CD4-positive, alpha-beta T cell (primary cell): Measurements from ENCODE around the gene MRPL51. TPM values are rescaled to one million over a fixed set of nuclear protein-coding genes. Genes with fewer than 3 reads are reported as not detected.

ENCODE experiments used
- ATAC-seq: fragments of 200-7000 bp; cut with Tn5 transposase; one replicate; pipeline ENCODE4 v1.10.0; 2022; ENCODE audit warnings: mild to moderate bottlenecking; ENCODE audit not compliant: poor library complexity
- CTCF ChIA-PET: fragments of 350-600 bp; sonication (Branson Sonifier 250); formaldehyde crosslinking; loops from one replicate; lab custom pipeline; 2021; ENCODE audit warnings: antibody characterized with exemption, inconsistent platforms; lab: Charles Lee
- POLR2A ChIA-PET: fragments of 350-600 bp; sonication (Branson Sonifier 250); formaldehyde crosslinking; loops from one replicate; lab custom pipeline; 2021; ENCODE audit warnings: antibody characterized with exemption, inconsistent platforms; lab: Charles Lee
- DNase-seq, 14 experiments: peaks; one replicate each; pipeline ENCODE4 v3.0.0-alpha.2; 2013 to 2020; ENCODE audit warnings: mixed read lengths in 2 of 14
- H3K27ac ChIP-seq, 2 donors: one replicate each; pipeline versions ENCODE4 v1.5.1 to v1.7.0; 2013; ENCODE audit warnings: low read length in 2 of 2, low read depth in 1 of 2, mild to moderate bottlenecking in 1 of 2
- H3K27me3 ChIP-seq, 2 experiments: 1 replicate in 1 of 2; 2 replicates in 1 of 2; pipeline versions ENCODE4 v1.6.1 to v1.7.0; 2013; ENCODE audit warnings: low read length in 2 of 2, control low read depth in 1 of 2, mild to moderate bottlenecking in 1 of 2, moderate library complexity in 1 of 2; ENCODE audit not compliant: insufficient read depth in 2 of 2, control insufficient read depth in 1 of 2
- H3K36me3 ChIP-seq: one replicate; pipeline ENCODE4 v1.6.1; 2013; ENCODE audit warnings: low read length, control low read depth; ENCODE audit not compliant: insufficient read depth
- H3K4me1 ChIP-seq: one replicate; pipeline ENCODE4 v1.6.1; 2013; ENCODE audit warnings: low read length, control low read depth; ENCODE audit not compliant: insufficient read depth
- H3K4me3 ChIP-seq: one replicate; pipeline ENCODE4 v1.5.1; 2013; ENCODE audit warnings: mild to moderate bottlenecking, low read length, moderate library complexity
- H3K9me3 ChIP-seq, 2 experiments: 1 replicate in 1 of 2; 2 replicates in 1 of 2; pipeline versions ENCODE4 v1.6.1 to v1.7.0; 2013; ENCODE audit warnings: low read length in 2 of 2, mild to moderate bottlenecking in 2 of 2, control low read depth in 1 of 2, moderate library complexity in 1 of 2; ENCODE audit not compliant: control insufficient read depth in 1 of 2, insufficient read depth in 1 of 2
- H3K27ac Mint-ChIP-seq: one replicate; pipeline ENCODE4 v1.8.0; 2020; ENCODE audit warnings: mixed read lengths
- H3K27me3 Mint-ChIP-seq: one replicate; pipeline ENCODE4 v1.8.0; 2021; ENCODE audit warnings: mixed read lengths
- H3K36me3 Mint-ChIP-seq: one replicate; pipeline ENCODE4 v1.8.0; 2021; ENCODE audit warnings: low read depth, mixed read lengths
- H3K4me1 Mint-ChIP-seq: one replicate; pipeline ENCODE4 v1.8.0; 2021; ENCODE audit warnings: low read depth, mixed read lengths
- H3K4me3 Mint-ChIP-seq: one replicate; pipeline ENCODE4 v1.8.0; 2020; ENCODE audit warnings: mild to moderate bottlenecking, mixed read lengths
- H3K9me3 Mint-ChIP-seq: one replicate; pipeline ENCODE4 v1.8.0; 2020; ENCODE audit warnings: mixed read lengths
- intact Hi-C, 2 experiments: fragments of 100-400 bp; cut with DNase I in 1 of 2; cut with micrococcal nuclease in 1 of 2; formaldehyde crosslinking; loops; one replicate each; pipeline versions ENCODE4 v1.15.1 to v1.9.0; 2023 to 2025; cut with DNase I, micrococcal nuclease
- total RNA-seq, 174 experiments: library from RNA in 2 of 174; stranded (reverse) in 2 of 174; gene quantifications; one replicate each; pipeline ENCODE4 v1.2.3 and lab custom pipeline; 2021 to 2026
- TF ChIP-seq, protein P1 (sequence below): fragments of 200-600 bp; IDR thresholded peaks from one replicate; pipeline ENCODE4 v1.8.0; 2022; ENCODE audit warnings: antibody characterized with exemption, mild to moderate bottlenecking

Gene MRPL51
- total RNA-seq, 2 experiments from 2014 or later = 15.1 to 16.7 TPM

DNA sequence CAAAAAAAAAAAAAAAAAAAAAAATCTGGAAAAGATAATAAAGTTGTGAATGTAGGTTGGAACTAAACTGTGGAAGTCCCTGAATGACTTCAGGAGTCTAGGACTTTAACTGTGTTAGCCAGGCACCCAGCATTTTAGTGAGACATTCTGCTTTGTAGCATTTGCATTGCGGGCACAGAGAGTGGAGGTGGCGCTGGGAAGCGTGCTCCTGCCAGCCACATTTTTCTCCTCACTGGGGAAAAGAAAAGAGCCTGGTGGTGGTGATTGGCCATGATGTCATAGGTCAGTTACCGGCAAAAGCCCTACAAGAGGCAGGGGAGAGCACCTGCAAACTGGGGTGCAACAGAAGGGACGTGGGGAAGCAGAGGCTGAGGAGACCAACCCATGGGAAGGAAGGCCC is 31.6 kb upstream of the MRPL51 start:
- peaks cover 94% of the 10 kb centered on the region for H3K36me3 Mint-ChIP-seq
- Histone ChIP-seq H3K36me3 (peaks cover 94% of the 10 kb centered on the region), H3K4me3 (no peak overlapping the region), H3K4me1 (no peaks in the 10 kb centered on the region), H3K27ac (no peak overlapping the region), H3K27me3 (no peaks in the 10 kb centered on the region), H3K9me3 (no peaks in the 10 kb centered on the region)
- intact Hi-C loops = no loop called here
- no peaks in the 10 kb centered on the region for H3K4me1 Mint-ChIP-seq
- no peaks in the 10 kb centered on the region for H3K9me3 Mint-ChIP-seq
- DNase-seq (no peak), ATAC-seq (no peak)
- CTCF ChIA-PET = interaction anchor here (0.7 kb wide), 1 partner anchor 360 kb away, joined by 4 read pairs; no protein-coding TSS in a partner anchor
- H3K27ac Mint-ChIP-seq = no peak overlapping the region
- no peaks in the 10 kb centered on the region for H3K27me3 Mint-ChIP-seq
- H3K4me3 Mint-ChIP-seq = no peak overlapping the region
- POLR2A ChIA-PET = no interaction called here
- TF ChIP-seq, protein P1, sequence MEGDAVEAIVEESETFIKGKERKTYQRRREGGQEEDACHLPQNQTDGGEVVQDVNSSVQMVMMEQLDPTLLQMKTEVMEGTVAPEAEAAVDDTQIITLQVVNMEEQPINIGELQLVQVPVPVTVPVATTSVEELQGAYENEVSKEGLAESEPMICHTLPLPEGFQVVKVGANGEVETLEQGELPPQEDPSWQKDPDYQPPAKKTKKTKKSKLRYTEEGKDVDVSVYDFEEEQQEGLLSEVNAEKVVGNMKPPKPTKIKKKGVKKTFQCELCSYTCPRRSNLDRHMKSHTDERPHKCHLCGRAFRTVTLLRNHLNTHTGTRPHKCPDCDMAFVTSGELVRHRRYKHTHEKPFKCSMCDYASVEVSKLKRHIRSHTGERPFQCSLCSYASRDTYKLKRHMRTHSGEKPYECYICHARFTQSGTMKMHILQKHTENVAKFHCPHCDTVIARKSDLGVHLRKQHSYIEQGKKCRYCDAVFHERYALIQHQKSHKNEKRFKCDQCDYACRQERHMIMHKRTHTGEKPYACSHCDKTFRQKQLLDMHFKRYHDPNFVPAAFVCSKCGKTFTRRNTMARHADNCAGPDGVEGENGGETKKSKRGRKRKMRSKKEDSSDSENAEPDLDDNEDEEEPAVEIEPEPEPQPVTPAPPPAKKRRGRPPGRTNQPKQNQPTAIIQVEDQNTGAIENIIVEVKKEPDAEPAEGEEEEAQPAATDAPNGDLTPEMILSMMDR = no peak

DNA sequence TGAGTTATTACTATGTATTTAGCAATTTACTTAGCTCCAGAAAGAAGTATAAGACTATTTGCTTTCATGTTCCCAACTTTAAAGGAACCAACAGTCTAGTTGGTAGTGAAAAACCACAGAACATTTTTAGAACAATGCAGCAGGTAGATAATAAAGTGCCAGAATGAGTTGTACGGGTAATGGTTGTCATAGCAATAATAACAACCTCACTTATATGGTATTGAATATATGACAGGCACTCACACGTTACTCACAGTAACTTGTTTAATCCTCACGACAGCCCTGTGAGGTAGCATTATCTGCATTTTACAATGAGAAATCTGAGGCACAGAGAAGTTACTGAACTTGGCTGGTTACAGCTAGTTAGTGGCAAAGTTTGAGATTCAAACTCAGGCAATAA is 30.6 kb upstream of the MRPL51 start:
- Histone ChIP-seq H3K9me3 (no peaks in the 10 kb centered on the region), H3K4me3 (no peak overlapping the region), H3K4me1 (no peaks in the 10 kb centered on the region), H3K27me3 (no peaks in the 10 kb centered on the region), H3K27ac (no peak overlapping the region), H3K36me3 (peaks cover 90% of the 10 kb centered on the region)
- Mint-ChIP-seq H3K4me3 (no peak overlapping the region), H3K9me3 (no peaks in the 10 kb centered on the region), H3K36me3 (peaks cover 92% of the 10 kb centered on the region), H3K4me1 (no peaks in the 10 kb centered on the region), H3K27me3 (no peaks in the 10 kb centered on the region), H3K27ac (peak overlapping the region; percentile 47)
- ChIA-PET POLR2A (no interaction called here), CTCF (interaction anchor here (0.7 kb wide), 1 partner anchor 361 kb away, joined by 4 read pairs; no protein-coding TSS in a partner anchor)
- no peak for DNase-seq
- TF ChIP-seq, protein P1 = no peak
- intact Hi-C loops = no loop called here
- peak; percentile 14 for ATAC-seq

DNA sequence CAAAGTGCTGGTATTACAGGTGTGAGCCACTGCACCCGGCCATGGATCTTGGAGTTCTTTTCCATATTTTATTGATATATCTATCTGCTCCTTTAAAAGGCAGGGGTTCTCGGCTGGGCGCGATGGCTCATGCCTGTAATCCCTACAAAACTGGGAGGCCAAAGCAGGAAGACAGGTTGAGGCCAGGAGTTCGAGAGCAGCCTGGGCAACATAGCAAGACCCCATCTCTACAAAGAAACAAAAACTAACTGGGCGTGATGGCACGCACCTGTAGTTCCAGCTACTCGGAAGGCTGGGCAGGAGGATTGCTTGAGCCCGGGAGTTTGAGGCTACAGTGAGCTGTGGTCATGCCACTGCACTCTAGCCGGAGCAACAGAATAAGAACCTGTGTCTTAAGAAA is 29.1 kb upstream of the MRPL51 start:
- Histone ChIP-seq H3K27me3 (no peaks in the 10 kb centered on the region), H3K9me3 (no peaks in the 10 kb centered on the region), H3K4me1 (no peaks in the 10 kb centered on the region), H3K36me3 (peaks cover 87% of the 10 kb centered on the region), H3K4me3 (no peak overlapping the region), H3K27ac (no peak overlapping the region)
- H3K27ac Mint-ChIP-seq = no peak overlapping the region
- intact Hi-C loops = no loop called here
- H3K36me3 Mint-ChIP-seq = peaks cover 91% of the 10 kb centered on the region
- no peaks in the 10 kb centered on the region for H3K27me3 Mint-ChIP-seq
- ChIA-PET POLR2A (no interaction called here), CTCF (no interaction called here)
- no peak overlapping the region for H3K4me3 Mint-ChIP-seq
- DNase-seq (no peak), ATAC-seq (no peak)
- TF ChIP-seq, protein P1 = no peak
- no peaks in the 10 kb centered on the region for H3K4me1 Mint-ChIP-seq
- no peaks in the 10 kb centered on the region for H3K9me3 Mint-ChIP-seq
